ENCODE data around the gene CSF1.

Gene CSF1

GRCh38 chr1:109906160-109906838 lies 4.3 kb upstream of the CSF1 start:
- peaks cover 40% of the 10 kb centered on the region for H3K4me1 Mint-ChIP-seq
- H3K27me3 Mint-ChIP-seq: no peaks in the 10 kb centered on the region
- H3K36me3 Mint-ChIP-seq: no peaks in the 10 kb centered on the region
- no peaks in the 10 kb centered on the region for H3K9me3 Mint-ChIP-seq
- peak overlapping the region; percentile 71 for H3K4me3 Mint-ChIP-seq
- H3K27ac Mint-ChIP-seq: peak overlapping the region; percentile 95

GRCh38 chr1:109906839-109907180 lies 3.8 kb upstream of the CSF1 start:
- Mint-ChIP-seq H3K36me3 (peaks cover 2% of the 10 kb centered on the region), H3K27me3 (no peaks in the 10 kb centered on the region), H3K9me3 (no peaks in the 10 kb centered on the region), H3K27ac (peak overlapping the region; percentile 79), H3K4me3 (no peak overlapping the region), H3K4me1 (peaks cover 42% of the 10 kb centered on the region)

GRCh38 chr1:109907190-109907774 lies 3.4 kb upstream of the CSF1 start:
- Mint-ChIP-seq H3K4me3 (no peak overlapping the region), H3K36me3 (peaks cover 2% of the 10 kb centered on the region), H3K27me3 (no peaks in the 10 kb centered on the region), H3K9me3 (no peaks in the 10 kb centered on the region), H3K4me1 (peaks cover 47% of the 10 kb centered on the region), H3K27ac (peak overlapping the region; percentile 84)

GRCh38 chr1:109908836-109909235 lies 1.8 kb upstream of the CSF1 start:
- Mint-ChIP-seq H3K9me3 (no peaks in the 10 kb centered on the region), H3K4me3 (no peak overlapping the region), H3K27me3 (no peaks in the 10 kb centered on the region), H3K4me1 (peaks cover 57% of the 10 kb centered on the region), H3K36me3 (peaks cover 2% of the 10 kb centered on the region), H3K27ac (no peak overlapping the region)

GRCh38 chr1:109909561-109909960 lies 1.1 kb upstream of the CSF1 start:
- peaks cover 2% of the 10 kb centered on the region for H3K36me3 Mint-ChIP-seq
- no peaks in the 10 kb centered on the region for H3K9me3 Mint-ChIP-seq
- H3K27ac Mint-ChIP-seq: peak overlapping the region; percentile 85
- peaks cover 61% of the 10 kb centered on the region for H3K4me1 Mint-ChIP-seq
- H3K27me3 Mint-ChIP-seq: no peaks in the 10 kb centered on the region
- peak overlapping the region; percentile 88 for H3K4me3 Mint-ChIP-seq

- Mint-ChIP-seq H3K36me3 (peaks cover 4% of the 10 kb centered on the region), H3K9me3 (no peaks in the 10 kb centered on the region), H3K4me1 (peaks cover 53% of the 10 kb centered on the region), H3K27me3 (no peaks in the 10 kb centered on the region), H3K27ac (peak overlapping the region; percentile 90), H3K4me3 (peak overlapping the region; percentile 90)
Measured at GRCh38 chr1:109910963-109911798, 532 bp downstream of the CSF1 start.

- Mint-ChIP-seq H3K4me3 (peak overlapping the region; percentile 90), H3K36me3 (peaks cover 12% of the 10 kb centered on the region), H3K9me3 (no peaks in the 10 kb centered on the region), H3K4me1 (peaks cover 42% of the 10 kb centered on the region), H3K27ac (peak overlapping the region; percentile 83), H3K27me3 (no peaks in the 10 kb centered on the region)
Measured at GRCh38 chr1:109912214-109912861, 1.7 kb downstream of the CSF1 start.

- H3K9me3 Mint-ChIP-seq: no peaks in the 10 kb centered on the region
- H3K4me1 Mint-ChIP-seq: peaks cover 37% of the 10 kb centered on the region
- peaks cover 13% of the 10 kb centered on the region for H3K36me3 Mint-ChIP-seq
- no peaks in the 10 kb centered on the region for H3K27me3 Mint-ChIP-seq
- peak overlapping the region; percentile 90 for H3K4me3 Mint-ChIP-seq
- peak overlapping the region; percentile 6 for H3K27ac Mint-ChIP-seq
Measured at GRCh38 chr1:109912873-109913272, 2.2 kb downstream of the CSF1 start.

GRCh38 chr1:109913360-109913879 lies 2.8 kb downstream of the CSF1 start:
- peaks cover 34% of the 10 kb centered on the region for H3K4me1 Mint-ChIP-seq
- H3K27me3 Mint-ChIP-seq: no peaks in the 10 kb centered on the region
- H3K4me3 Mint-ChIP-seq: peak overlapping the region; percentile 90
- no peaks in the 10 kb centered on the region for H3K9me3 Mint-ChIP-seq
- peaks cover 17% of the 10 kb centered on the region for H3K36me3 Mint-ChIP-seq
- no peak overlapping the region for H3K27ac Mint-ChIP-seq

GRCh38 chr1:109914587-109915240 lies 4.1 kb downstream of the CSF1 start:
- peak overlapping the region; percentile 57 for H3K27ac Mint-ChIP-seq

GRCh38 chr1:109917051-109917767 lies 6.6 kb downstream of the CSF1 start:
- peaks cover 15% of the 10 kb centered on the region for H3K4me1 Mint-ChIP-seq
- H3K36me3 Mint-ChIP-seq: peaks cover 31% of the 10 kb centered on the region
- no peaks in the 10 kb centered on the region for H3K9me3 Mint-ChIP-seq
- H3K27me3 Mint-ChIP-seq: no peaks in the 10 kb centered on the region
- no peak overlapping the region for H3K4me3 Mint-ChIP-seq
- H3K27ac Mint-ChIP-seq: peak overlapping the region; percentile 9

More at GRCh38 chr1:109914587-109915240, 4.1 kb downstream of the CSF1 start:
- Mint-ChIP-seq H3K4me1 (peaks cover 30% of the 10 kb centered on the region), H3K9me3 (no peaks in the 10 kb centered on the region), H3K4me3 (no peak overlapping the region), H3K36me3 (peaks cover 24% of the 10 kb centered on the region), H3K27me3 (no peaks in the 10 kb centered on the region)

GRCh38 chr1:109917768-109918606 lies 7.3 kb downstream of the CSF1 start:
- H3K9me3 Mint-ChIP-seq: no peaks in the 10 kb centered on the region
- H3K4me1 Mint-ChIP-seq: peaks cover 9% of the 10 kb centered on the region
- H3K4me3 Mint-ChIP-seq: no peak overlapping the region
- H3K27ac Mint-ChIP-seq: no peak overlapping the region
- peaks cover 34% of the 10 kb centered on the region for H3K36me3 Mint-ChIP-seq
- H3K27me3 Mint-ChIP-seq: no peaks in the 10 kb centered on the region

- Mint-ChIP-seq H3K9me3 (no peaks in the 10 kb centered on the region), H3K4me3 (no peak overlapping the region), H3K27ac (peak overlapping the region; percentile 15), H3K27me3 (no peaks in the 10 kb centered on the region), H3K4me1 (peaks cover 6% of the 10 kb centered on the region), H3K36me3 (peaks cover 38% of the 10 kb centered on the region)
Measured at GRCh38 chr1:109918671-109919070, 8.0 kb downstream of the CSF1 start.

GRCh38 chr1:109919303-109919702 lies 8.7 kb downstream of the CSF1 start:
- Mint-ChIP-seq H3K4me3 (no peak overlapping the region), H3K27ac (no peak overlapping the region), H3K36me3 (peaks cover 41% of the 10 kb centered on the region), H3K27me3 (no peaks in the 10 kb centered on the region), H3K4me1 (no peaks in the 10 kb centered on the region), H3K9me3 (no peaks in the 10 kb centered on the region)

All from activated naive CD4-positive, alpha-beta T cell treated with anti-CD3 and anti-CD28 coated beads, Interleukin-2, amount 50 U/mL, for 24 hours (primary cell).